ENCODE data around the gene SPDYC.

Gene SPDYC

GRCh38 chr11:65129649-65130441 lies 40.2 kb upstream of the SPDYC start:
- Histone ChIP-seq H3K27me3 (replicated peaks; ENCODE audit: control insufficient read depth, insufficient read depth, low read length) (no peaks in the 10 kb centered on the region), H3K36me3 (ENCODE audit: control insufficient read depth, insufficient read depth, low read length, severe bottlenecking) (peaks cover 80% of the 10 kb centered on the region), H3K4me3 (ENCODE audit: low read length) (no peak overlapping the region), H3K9me3 (ENCODE audit: control insufficient read depth, low read length) (no peaks in the 10 kb centered on the region), H3K9ac (ENCODE audit: low read length) (no peak overlapping the region), H3K4me1 (ENCODE audit: control insufficient read depth, insufficient read depth, low read length) (peaks cover 11% of the 10 kb centered on the region)
- DNase-seq (ENCODE audit: low read depth), result no peak

- H3K36me3 ChIP-seq (ENCODE audit: control insufficient read depth, insufficient read depth, low read length, severe bottlenecking), result peaks cover 70% of the 10 kb centered on the region
- H3K27me3 ChIP-seq (replicated peaks; ENCODE audit: control insufficient read depth, insufficient read depth, low read length), result no peaks in the 10 kb centered on the region
- DNase-seq (ENCODE audit: low read depth), result no peak
Observed at GRCh38 chr11:65130631-65131416, 39.2 kb upstream of the SPDYC start.

GRCh38 chr11:65131417-65131776 lies 38.6 kb upstream of the SPDYC start:
- no peak overlapping the region for H3K4me3 ChIP-seq (ENCODE audit: low read length)
- H3K4me1 ChIP-seq (ENCODE audit: control insufficient read depth, insufficient read depth, low read length), result peaks cover 16% of the 10 kb centered on the region
- H3K9ac ChIP-seq (ENCODE audit: low read length), result no peak overlapping the region
- peaks cover 65% of the 10 kb centered on the region for H3K36me3 ChIP-seq (ENCODE audit: control insufficient read depth, insufficient read depth, low read length, severe bottlenecking)
- no peaks in the 10 kb centered on the region for H3K27me3 ChIP-seq (replicated peaks; ENCODE audit: control insufficient read depth, insufficient read depth, low read length)
- H3K9me3 ChIP-seq (ENCODE audit: control insufficient read depth, low read length), result no peaks in the 10 kb centered on the region
- DNase-seq (ENCODE audit: low read depth), result no peak

More at GRCh38 chr11:65130631-65131416, 39.2 kb upstream of the SPDYC start:
- Histone ChIP-seq H3K4me3 (ENCODE audit: low read length) (no peak overlapping the region), H3K9ac (ENCODE audit: low read length) (no peak overlapping the region), H3K9me3 (ENCODE audit: control insufficient read depth, low read length) (no peaks in the 10 kb centered on the region), H3K4me1 (ENCODE audit: control insufficient read depth, insufficient read depth, low read length) (peaks cover 16% of the 10 kb centered on the region)

- H3K4me3 ChIP-seq (ENCODE audit: low read length), result no peak overlapping the region
- H3K27me3 ChIP-seq (replicated peaks; ENCODE audit: control insufficient read depth, insufficient read depth, low read length), result no peaks in the 10 kb centered on the region
- no peaks in the 10 kb centered on the region for H3K9me3 ChIP-seq (ENCODE audit: control insufficient read depth, low read length)
- peak overlapping the region; percentile 32 for H3K9ac ChIP-seq (ENCODE audit: low read length)
- peaks cover 60% of the 10 kb centered on the region for H3K36me3 ChIP-seq (ENCODE audit: control insufficient read depth, insufficient read depth, low read length, severe bottlenecking)
- DNase-seq (ENCODE audit: low read depth), result no peak
- H3K4me1 ChIP-seq (ENCODE audit: control insufficient read depth, insufficient read depth, low read length), result peaks cover 16% of the 10 kb centered on the region
Observed at GRCh38 chr11:65131895-65132237, 38.2 kb upstream of the SPDYC start.

- peak overlapping the region; percentile 97 for H3K4me3 ChIP-seq (ENCODE audit: low read length)
Observed at GRCh38 chr11:65132238-65132987, 37.6 kb upstream of the SPDYC start.

GRCh38 chr11:65132988-65133700 lies 36.9 kb upstream of the SPDYC start:
- Histone ChIP-seq H3K9me3 (ENCODE audit: control insufficient read depth, low read length) (no peaks in the 10 kb centered on the region), H3K27me3 (replicated peaks; ENCODE audit: control insufficient read depth, insufficient read depth, low read length) (no peaks in the 10 kb centered on the region), H3K4me1 (ENCODE audit: control insufficient read depth, insufficient read depth, low read length) (peaks cover 16% of the 10 kb centered on the region), H3K4me3 (ENCODE audit: low read length) (peak overlapping the region; percentile 97), H3K36me3 (ENCODE audit: control insufficient read depth, insufficient read depth, low read length, severe bottlenecking) (peaks cover 48% of the 10 kb centered on the region), H3K9ac (ENCODE audit: low read length) (peak overlapping the region; percentile 100)
- peak; percentile 7 for DNase-seq (ENCODE audit: low read depth)

More at GRCh38 chr11:65132238-65132987, 37.6 kb upstream of the SPDYC start:
- Histone ChIP-seq H3K27me3 (replicated peaks; ENCODE audit: control insufficient read depth, insufficient read depth, low read length) (no peaks in the 10 kb centered on the region), H3K9ac (ENCODE audit: low read length) (peak overlapping the region; percentile 100), H3K36me3 (ENCODE audit: control insufficient read depth, insufficient read depth, low read length, severe bottlenecking) (peaks cover 55% of the 10 kb centered on the region), H3K9me3 (ENCODE audit: control insufficient read depth, low read length) (no peaks in the 10 kb centered on the region), H3K4me1 (ENCODE audit: control insufficient read depth, insufficient read depth, low read length) (peaks cover 16% of the 10 kb centered on the region)
- no peak for DNase-seq (ENCODE audit: low read depth)

GRCh38 chr11:65133724-65134123 lies 36.3 kb upstream of the SPDYC start:
- H3K4me1 ChIP-seq (ENCODE audit: control insufficient read depth, insufficient read depth, low read length), result peaks cover 16% of the 10 kb centered on the region
- peak; percentile 52 for DNase-seq (ENCODE audit: low read depth)
- peak overlapping the region; percentile 100 for H3K9ac ChIP-seq (ENCODE audit: low read length)
- H3K4me3 ChIP-seq (ENCODE audit: low read length), result peak overlapping the region; percentile 97
- H3K36me3 ChIP-seq (ENCODE audit: control insufficient read depth, insufficient read depth, low read length, severe bottlenecking), result peaks cover 42% of the 10 kb centered on the region
- no peaks in the 10 kb centered on the region for H3K9me3 ChIP-seq (ENCODE audit: control insufficient read depth, low read length)
- no peaks in the 10 kb centered on the region for H3K27me3 ChIP-seq (replicated peaks; ENCODE audit: control insufficient read depth, insufficient read depth, low read length)

- Histone ChIP-seq H3K9me3 (ENCODE audit: control insufficient read depth, low read length) (no peaks in the 10 kb centered on the region), H3K4me3 (ENCODE audit: low read length) (peak within 1 kb of the TSS; percentile 97), H3K4me1 (ENCODE audit: control insufficient read depth, insufficient read depth, low read length) (peaks cover 16% of the 10 kb centered on the region), H3K9ac (ENCODE audit: low read length) (peak within 1 kb of the TSS; percentile 100), H3K36me3 (ENCODE audit: control insufficient read depth, insufficient read depth, low read length, severe bottlenecking) (peaks cover 36% of the 10 kb centered on the region), H3K27me3 (replicated peaks; ENCODE audit: control insufficient read depth, insufficient read depth, low read length) (no peaks in the 10 kb centered on the region)
- DNase-seq (ENCODE audit: low read depth), result peak; percentile 96
Observed at GRCh38 chr11:65134240-65134951, 35.6 kb upstream of the SPDYC start, which contains the start of gene SYVN1. Gene SYVN1, minus strand, starts transcription at chr11:65134519. Its CDS starts 918 bp downstream, at chr11:65133601.

- H3K27me3 ChIP-seq (replicated peaks; ENCODE audit: control insufficient read depth, insufficient read depth, low read length), result no peaks in the 10 kb centered on the region
- H3K4me1 ChIP-seq (ENCODE audit: control insufficient read depth, insufficient read depth, low read length), result peaks cover 16% of the 10 kb centered on the region
- H3K9ac ChIP-seq (ENCODE audit: low read length), result peak overlapping the region; percentile 100
- peak overlapping the region; percentile 97 for H3K4me3 ChIP-seq (ENCODE audit: low read length)
- H3K9me3 ChIP-seq (ENCODE audit: control insufficient read depth, low read length), result no peaks in the 10 kb centered on the region
- peaks cover 29% of the 10 kb centered on the region for H3K36me3 ChIP-seq (ENCODE audit: control insufficient read depth, insufficient read depth, low read length, severe bottlenecking)
- DNase-seq (ENCODE audit: low read depth), result peak; percentile 94
Observed at GRCh38 chr11:65134952-65135632, 34.9 kb upstream of the SPDYC start.

Measured in adipocyte (in vitro differentiated cells).